ENCODE data around the gene HACL1.
A peak's percentile ranks its signal among the peaks of the same experiment; 100 is the strongest.
"Not testable (repeated sequence)": the region's sequence is repeated elsewhere in the genome, so short reads cannot be mapped to it uniquely, and the experiment has no call there.

The HACL1 gene

GRCh38 chr3:15629860-15630597 lies 28.7 kb upstream of the HACL1 start:
- DNase-seq = peak; percentile 87

GRCh38 chr3:15628967-15629366 lies 27.6 kb upstream of the HACL1 start:
- DNase-seq = no peak

GRCh38 chr3:15623535-15624440 lies 22.4 kb upstream of the HACL1 start:
- DNase-seq = no peak

- DNase-seq = not testable (repeated sequence)
These were observed 18.5 kb upstream of the HACL1 start for GRCh38 chr3:15619659-15620464.

GRCh38 chr3:15616053-15616452 lies 14.7 kb upstream of the HACL1 start:
- no peak for DNase-seq

GRCh38 chr3:15614958-15615357 lies 13.6 kb upstream of the HACL1 start:
- no peak for DNase-seq

- no peak for DNase-seq
These were observed 10.6 kb upstream of the HACL1 start for GRCh38 chr3:15612001-15612400.

- no peak for DNase-seq
These were observed 9.6 kb upstream of the HACL1 start for GRCh38 chr3:15611018-15611417.

- DNase-seq = no peak
These were observed 8.9 kb upstream of the HACL1 start for GRCh38 chr3:15610082-15610759.

GRCh38 chr3:15606434-15606891 lies 5.1 kb upstream of the HACL1 start:
- DNase-seq = no peak

- not testable (repeated sequence) for DNase-seq
These were observed 3.2 kb upstream of the HACL1 start for GRCh38 chr3:15604584-15604983.

- DNase-seq = not testable (repeated sequence)
These were observed 1.4 kb upstream of the HACL1 start for GRCh38 chr3:15602816-15603215.

- DNase-seq = no peak
These were observed 772 bp upstream of the HACL1 start for GRCh38 chr3:15602146-15602536.

- DNase-seq = no peak
These were observed 347 bp downstream of the HACL1 start for GRCh38 chr3:15601046-15601398.

- no peak for DNase-seq
These were observed 5.4 kb downstream of the HACL1 start for GRCh38 chr3:15595955-15596354.

GRCh38 chr3:15592968-15593367 lies 8.4 kb downstream of the HACL1 start:
- DNase-seq = no peak

- no peak for DNase-seq
These were observed 9.4 kb downstream of the HACL1 start for GRCh38 chr3:15591928-15592327.

GRCh38 chr3:15591242-15591641 lies 10.1 kb downstream of the HACL1 start:
- no peak for DNase-seq

- DNase-seq = no peak
These were observed 16.1 kb downstream of the HACL1 start for GRCh38 chr3:15585111-15585845.

- DNase-seq = no peak
These were observed 19.6 kb downstream of the HACL1 start for GRCh38 chr3:15581471-15582394.

GRCh38 chr3:15579051-15579450 lies 22.3 kb downstream of the HACL1 start:
- no peak for DNase-seq

Measured in RPMI8226 (cell line).